Measurements from ENCODE around the gene MEAK7.

Gene MEAK7

DNA sequence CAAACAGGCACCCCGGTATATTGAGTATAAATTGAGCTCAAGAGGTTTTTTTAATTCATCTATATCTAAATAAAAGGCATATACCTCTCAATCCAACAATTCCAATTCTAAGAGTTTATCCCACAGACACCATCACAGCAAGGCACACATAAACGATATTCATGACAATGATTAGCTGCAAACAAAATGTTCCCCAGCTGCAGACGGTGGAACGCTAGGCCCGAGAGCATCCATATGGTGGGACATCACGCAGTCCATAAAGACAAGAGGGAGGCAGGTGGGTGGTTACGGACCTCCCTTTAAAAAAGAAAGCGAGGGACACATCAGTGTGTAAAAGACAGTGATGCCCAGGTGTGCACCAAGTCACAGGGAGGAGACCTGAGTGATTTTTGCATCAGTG lies 28.1 kb downstream of the MEAK7 start:
- no peak for TF ChIP-seq CTCF (IDR thresholded peaks at IDR 0.05; ENCODE audit: borderline replicate concordance, control extremely low read depth, extremely low read depth, insufficient read depth, missing control alignments)
- DNase-seq (ENCODE audit: low spot score): no peak
- in situ Hi-C loops (cut with MboI; ENCODE audit: low sequenced_read_pairs, unreplicated experiment): loop anchor here (25.0 kb wide), 2 partner anchors 189 to 514 kb away; partner anchors contain the start of genes NECAB2, OSGIN1 and WFDC1

DNA sequence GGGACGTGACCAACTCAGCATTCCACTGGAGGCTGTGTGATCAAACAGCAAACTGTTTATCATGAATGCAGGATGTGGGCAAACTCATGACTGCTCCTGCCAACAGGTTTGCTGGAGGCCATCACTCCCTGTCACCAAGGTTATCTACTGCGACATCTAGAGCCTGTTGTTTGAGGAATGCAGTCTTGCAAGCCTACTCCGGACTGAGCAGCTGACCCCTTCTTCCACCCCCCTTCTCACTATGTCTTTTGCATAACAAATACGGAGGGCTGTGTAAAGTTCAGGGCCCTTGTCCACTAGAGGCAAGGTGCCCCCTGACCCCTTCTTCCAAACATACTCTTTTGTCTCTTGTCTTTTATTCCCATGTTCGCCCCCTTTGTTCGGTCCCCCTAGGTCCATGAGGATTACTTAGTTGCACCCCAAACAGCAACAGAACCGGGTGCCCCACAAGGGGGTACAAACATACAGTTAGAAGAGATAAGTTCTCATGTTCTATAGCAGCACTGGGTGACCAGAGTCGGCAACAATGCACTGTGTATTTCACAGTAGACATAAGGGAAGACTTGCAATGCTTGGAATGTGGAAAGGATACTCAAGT lies 28.7 kb downstream of the MEAK7 start:
- in situ Hi-C loops (cut with MboI; ENCODE audit: low sequenced_read_pairs, unreplicated experiment): loop anchor here (25.0 kb wide), 2 partner anchors 188 to 513 kb away; partner anchors contain the start of genes NECAB2, OSGIN1 and WFDC1
- no peak for TF ChIP-seq CTCF (IDR thresholded peaks at IDR 0.05; ENCODE audit: borderline replicate concordance, control extremely low read depth, extremely low read depth, insufficient read depth, missing control alignments)
- DNase-seq (ENCODE audit: low spot score): no peak

GRCh38 chr16:84471966-84472365 lies 32.5 kb downstream of the MEAK7 start:
- TF ChIP-seq CTCF (IDR thresholded peaks at IDR 0.05; ENCODE audit: borderline replicate concordance, control extremely low read depth, extremely low read depth, insufficient read depth, missing control alignments): no peak
- no peak for DNase-seq (ENCODE audit: low spot score)
- in situ Hi-C loops (cut with MboI; ENCODE audit: low sequenced_read_pairs, unreplicated experiment): no loop called here

DNA sequence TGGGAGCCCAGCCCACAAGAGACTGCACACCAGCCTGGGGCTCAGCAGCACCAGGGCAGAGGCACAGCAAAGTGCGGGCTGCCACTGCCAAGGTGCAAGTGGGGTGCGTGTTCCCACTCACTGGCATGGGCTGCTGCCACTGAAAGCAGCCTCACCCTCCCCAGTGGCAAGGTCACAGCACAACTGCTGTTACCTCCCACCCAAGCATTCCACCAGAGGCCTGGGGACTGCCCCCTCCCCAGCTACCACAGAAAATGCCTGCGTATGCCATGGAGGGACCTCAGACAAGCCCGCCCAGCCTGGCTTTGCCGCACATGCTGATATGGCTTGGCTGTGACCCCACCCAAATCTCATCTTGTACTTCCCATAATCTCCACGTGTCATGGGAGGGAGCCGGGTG lies 33.1 kb downstream of the MEAK7 start:
- in situ Hi-C loops (cut with MboI; ENCODE audit: low sequenced_read_pairs, unreplicated experiment): no loop called here
- TF ChIP-seq CTCF (IDR thresholded peaks at IDR 0.05; ENCODE audit: borderline replicate concordance, control extremely low read depth, extremely low read depth, insufficient read depth, missing control alignments): no peak
- no peak for DNase-seq (ENCODE audit: low spot score)

GRCh38 chr16:84467709-84468108 lies 36.8 kb downstream of the MEAK7 start:
- in situ Hi-C loops (cut with MboI; ENCODE audit: low sequenced_read_pairs, unreplicated experiment): no loop called here
- no peak for TF ChIP-seq CTCF (IDR thresholded peaks at IDR 0.05; ENCODE audit: borderline replicate concordance, control extremely low read depth, extremely low read depth, insufficient read depth, missing control alignments)
- DNase-seq (ENCODE audit: low spot score): no peak

GRCh38 chr16:84467256-84467655 lies 37.2 kb downstream of the MEAK7 start:
- no peak for DNase-seq (ENCODE audit: low spot score)
- in situ Hi-C loops (cut with MboI; ENCODE audit: low sequenced_read_pairs, unreplicated experiment): no loop called here
- no peak for TF ChIP-seq CTCF (IDR thresholded peaks at IDR 0.05; ENCODE audit: borderline replicate concordance, control extremely low read depth, extremely low read depth, insufficient read depth, missing control alignments)
